HepG2 (cell line): ENCODE measurements around the gene CFAP99.

Source experiments
- CBFB ChIP-seq: sonication (generic); formaldehyde crosslinking; IDR thresholded peaks from 2 replicates; pipeline ENCODE4 v1.4.0; 2020; ENCODE audit warnings: missing genetic modification reagents
- CTCF ChIP-seq: sonication (generic); formaldehyde crosslinking; IDR thresholded peaks from 2 replicates; pipeline ENCODE4 v1.5.0; 2020; ENCODE audit warnings: mild to moderate bottlenecking, missing genetic modification reagents, moderate library complexity
- EP300 ChIP-seq, 3 experiments: sonication (generic) in 1 of 3; formaldehyde crosslinking in 1 of 3; IDR thresholded peaks; 2 replicates each; pipeline versions ENCODE4 v1.5.1 to v1.6.1; 2011 to 2020; ENCODE audit warnings: low read depth in 2 of 3, low read length in 2 of 3, borderline replicate concordance in 1 of 3, improper control_type of control experiment in 1 of 3, mild to moderate bottlenecking in 1 of 3, missing genetic modification reagents in 1 of 3, moderate library complexity in 1 of 3
- NR2C2 ChIP-seq: sonication (generic); formaldehyde crosslinking; IDR thresholded peaks from 2 replicates; pipeline ENCODE4 v1.4.0; 2020; ENCODE audit warnings: missing genetic modification reagents, mild to moderate bottlenecking, moderate library complexity, borderline replicate concordance
- POLR2A ChIP-seq, 2 experiments: IDR thresholded peaks; 2 replicates each; pipeline ENCODE4 v1.6.1; 2011; ENCODE audit warnings: low read depth in 2 of 2, low read length in 2 of 2, mild to moderate bottlenecking in 1 of 2, moderate library complexity in 1 of 2; ENCODE audit not compliant: insufficient read depth in 1 of 2
- SMC3 ChIP-seq: IDR thresholded peaks from 2 replicates; pipeline ENCODE4 v1.6.1; 2011; ENCODE audit warnings: low read length, improper control_type of control experiment
- SPEN ChIP-seq: sonication (generic); formaldehyde crosslinking; IDR thresholded peaks from 2 replicates; pipeline ENCODE4 v1.5.1; 2020; ENCODE audit warnings: low read depth, mild to moderate bottlenecking, missing genetic modification reagents
- TBL1XR1 ChIP-seq: fragments of 150-350 bp; IDR thresholded peaks from 2 replicates; pipeline ENCODE4 v1.6.1; 2014; ENCODE audit warnings: borderline replicate concordance, low read length; ENCODE audit not compliant: partially characterized antibody
- ZFP36L2 ChIP-seq: sonication (generic); formaldehyde crosslinking; IDR thresholded peaks from 2 replicates; pipeline ENCODE4 v1.4.0; 2020; ENCODE audit warnings: missing genetic modification reagents
- ZNF260 ChIP-seq: sonication (generic); formaldehyde crosslinking; IDR thresholded peaks from 2 replicates; pipeline ENCODE4 v1.4.0; 2020; ENCODE audit warnings: missing genetic modification reagents, low read depth, mild to moderate bottlenecking, borderline replicate concordance
- ZNF407 ChIP-seq: sonication (generic); formaldehyde crosslinking; IDR thresholded peaks from one replicate; pipeline ENCODE4 v1.5.1; 2020; ENCODE audit warnings: mild to moderate bottlenecking, missing genetic modification reagents; ENCODE audit errors: not compliant biosample characterization

GRCh38 chr4:2408401-2408958 is 10.3 kb upstream of the CFAP99 start:
- TF ChIP-seq NR2C2 (CRISPR knock-in tag) (no peak), ZNF407 (CRISPR knock-in tag) (no peak), EP300 (IDR thresholded peaks at IDR 0.05; ENCODE audit: low read depth in 2 of 2, low read length in 2 of 2) (no peak), EP300 (CRISPR knock-in tag; IDR thresholded peaks at IDR 0.05; ENCODE audit: borderline replicate concordance) (no peak), TBL1XR1 (no peak), SPEN (no peak), ZFP36L2 (CRISPR knock-in tag) (no peak), POLR2A (IDR thresholded peaks at IDR 0.05; ENCODE audit: insufficient read depth in 1 of 2, low read depth in 2 of 2, low read length in 2 of 2) (no peak), CBFB (CRISPR knock-in tag) (no peak), CTCF (CRISPR knock-in tag) (no peak), ZNF260 (CRISPR knock-in tag) (no peak), SMC3 (no peak)
